ENCODE results near the gene LRP1B.

LRP1B gene

DNA sequence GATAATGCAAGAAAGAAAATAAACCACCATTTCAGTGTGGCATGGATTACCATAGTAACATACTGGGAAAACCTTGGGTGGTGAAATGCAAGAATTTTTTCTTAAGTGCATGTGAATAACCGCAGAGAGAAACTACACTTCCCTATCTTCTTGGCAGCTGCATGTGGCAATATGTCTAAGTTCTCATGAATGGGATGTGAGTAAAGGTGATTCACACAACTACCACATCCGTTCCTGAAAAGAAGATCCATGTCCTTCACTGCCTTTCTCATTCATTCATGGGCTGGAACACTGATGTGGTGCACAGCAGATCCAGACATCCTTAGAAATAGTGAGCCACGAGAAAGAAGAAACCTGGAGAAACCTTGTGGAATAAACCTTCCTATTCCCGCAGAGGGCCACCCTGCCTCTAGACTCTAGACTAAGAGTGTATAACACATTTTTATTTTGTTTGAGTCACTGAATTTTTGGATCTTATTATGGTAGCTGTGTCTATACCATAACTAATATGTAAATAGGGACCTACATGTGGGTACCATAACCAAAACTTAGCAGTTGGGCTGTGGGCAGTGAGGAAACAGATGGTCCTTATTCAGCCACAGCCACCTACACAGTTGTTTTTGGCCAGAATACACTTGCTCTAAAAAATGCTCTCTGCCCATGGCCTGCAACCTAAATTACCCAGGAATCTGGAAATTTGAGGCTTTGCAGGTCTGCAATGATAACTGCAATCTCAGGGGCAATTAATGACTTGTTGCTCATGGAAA lies 573.3 kb downstream of the LRP1B start:
- no peak for DNase-seq

GRCh38 chr2:141555876-141556470 lies 574.8 kb downstream of the LRP1B start:
- DNase-seq: no peak

- no peak for DNase-seq
These were observed 576.0 kb downstream of the LRP1B start for GRCh38 chr2:141554810-141555209.

- no peak for DNase-seq
These were observed 596.0 kb downstream of the LRP1B start for GRCh38 chr2:141534666-141535362.

GRCh38 chr2:141529659-141530058 lies 601.2 kb downstream of the LRP1B start:
- no peak for DNase-seq

DNA sequence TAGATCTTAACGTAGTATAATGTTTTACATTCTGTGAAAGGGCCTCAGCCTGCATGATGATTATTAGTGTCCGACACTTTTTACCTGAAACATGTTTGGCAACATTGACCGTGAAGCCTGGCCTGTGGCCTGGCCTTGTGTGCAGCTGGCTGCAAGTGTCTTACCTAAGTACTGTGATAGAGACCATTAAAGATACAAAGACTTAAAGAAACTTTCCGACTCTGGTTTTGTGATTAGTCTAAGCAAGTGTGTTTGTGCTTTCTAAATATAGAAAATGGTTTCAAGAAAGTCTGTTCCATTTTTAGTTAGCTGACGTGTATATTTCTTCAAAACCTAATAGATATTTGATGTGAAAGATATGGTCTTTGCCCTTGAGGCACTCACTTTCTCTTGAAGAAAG lies 601.8 kb downstream of the LRP1B start:
- no peak for DNase-seq

DNA sequence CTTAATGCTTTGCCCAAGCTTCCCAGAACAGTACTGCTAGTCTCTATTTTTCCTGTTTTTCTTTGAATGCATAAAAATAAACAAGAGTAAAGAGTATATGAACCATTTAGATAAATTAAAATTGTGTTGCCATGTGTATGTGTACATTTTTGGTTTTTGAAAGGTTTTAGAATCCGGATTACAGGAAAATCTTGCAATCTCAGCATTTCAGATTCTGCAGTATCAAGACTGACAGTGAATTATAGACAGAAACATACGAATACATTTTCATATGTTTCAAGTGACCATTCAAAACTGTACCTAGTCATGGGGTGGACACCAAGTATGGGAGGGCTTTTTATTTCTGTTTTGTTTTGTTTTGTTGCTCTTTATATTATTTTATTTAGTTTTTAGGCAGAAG lies 604.1 kb downstream of the LRP1B start:
- no peak for DNase-seq

DNA sequence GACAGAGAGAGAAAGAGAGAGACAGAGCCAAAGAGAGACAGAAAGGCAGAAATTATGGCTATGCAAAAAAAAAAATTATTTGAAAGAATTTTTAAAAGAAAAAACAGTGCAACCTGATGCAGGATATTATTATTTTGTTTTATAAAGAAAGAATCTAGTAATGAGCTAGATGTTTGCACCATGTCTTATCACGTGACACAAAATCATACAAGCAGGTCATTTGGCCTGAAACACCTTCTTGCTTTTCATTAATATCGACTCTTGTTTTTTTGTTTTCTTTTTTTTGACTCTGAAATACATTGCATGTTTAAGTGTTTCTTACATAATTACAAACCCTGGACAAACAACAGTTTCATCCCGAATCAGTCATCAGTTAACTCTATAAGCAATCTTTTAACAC lies 606.0 kb downstream of the LRP1B start:
- no peak for DNase-seq

DNA sequence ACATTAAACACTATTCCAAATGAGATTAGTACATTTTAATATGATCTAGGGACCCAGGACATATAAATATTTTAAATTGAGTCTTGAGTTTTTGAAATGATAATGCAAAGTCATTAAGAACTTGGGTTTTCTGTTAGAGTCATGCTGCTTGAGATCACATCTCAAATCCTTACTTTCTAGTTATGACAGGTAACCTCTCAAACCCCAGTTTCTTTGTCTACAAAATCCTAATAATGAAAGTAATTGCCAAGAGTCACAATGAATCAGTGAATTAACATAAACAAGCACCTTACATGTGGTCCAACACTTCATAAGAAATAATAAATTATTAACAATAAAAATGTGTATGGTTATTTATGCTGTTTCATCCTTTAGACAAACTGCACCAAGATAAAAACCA lies 607.6 kb downstream of the LRP1B start:
- no peak for DNase-seq

- no peak for DNase-seq
These were observed 608.1 kb downstream of the LRP1B start for GRCh38 chr2:141522702-141523101.

GRCh38 chr2:141522048-141522447 lies 608.8 kb downstream of the LRP1B start:
- no peak for DNase-seq

- DNase-seq: no peak
These were observed 610.9 kb downstream of the LRP1B start for GRCh38 chr2:141519906-141520305.

GRCh38 chr2:141517852-141518421 lies 612.9 kb downstream of the LRP1B start:
- no peak for DNase-seq

GRCh38 chr2:141517180-141517851 lies 613.5 kb downstream of the LRP1B start:
- DNase-seq: no peak

GRCh38 chr2:141515931-141516330 lies 614.9 kb downstream of the LRP1B start:
- DNase-seq: no peak

DNA sequence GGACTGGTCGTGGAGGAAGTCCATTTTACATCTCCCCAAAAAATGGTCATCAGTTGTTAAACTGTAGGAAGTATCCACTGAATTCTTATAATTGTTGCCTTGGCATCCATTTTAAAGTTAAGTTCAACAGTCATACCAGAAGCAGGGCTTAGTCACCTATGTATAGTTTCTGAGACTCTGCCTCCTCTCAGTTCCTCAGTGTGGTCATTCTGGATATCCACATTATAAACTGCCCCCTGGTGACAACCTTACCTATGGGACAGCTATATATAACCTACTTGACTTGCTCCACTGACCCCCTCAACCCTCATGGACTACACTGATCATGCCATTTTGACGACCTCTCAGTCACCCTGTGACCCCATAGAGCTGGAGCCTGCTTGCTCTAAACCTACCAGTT lies 617.0 kb downstream of the LRP1B start:
- no peak for DNase-seq

- no peak for DNase-seq
These were observed 621.8 kb downstream of the LRP1B start for GRCh38 chr2:141508806-141509595.

DNA sequence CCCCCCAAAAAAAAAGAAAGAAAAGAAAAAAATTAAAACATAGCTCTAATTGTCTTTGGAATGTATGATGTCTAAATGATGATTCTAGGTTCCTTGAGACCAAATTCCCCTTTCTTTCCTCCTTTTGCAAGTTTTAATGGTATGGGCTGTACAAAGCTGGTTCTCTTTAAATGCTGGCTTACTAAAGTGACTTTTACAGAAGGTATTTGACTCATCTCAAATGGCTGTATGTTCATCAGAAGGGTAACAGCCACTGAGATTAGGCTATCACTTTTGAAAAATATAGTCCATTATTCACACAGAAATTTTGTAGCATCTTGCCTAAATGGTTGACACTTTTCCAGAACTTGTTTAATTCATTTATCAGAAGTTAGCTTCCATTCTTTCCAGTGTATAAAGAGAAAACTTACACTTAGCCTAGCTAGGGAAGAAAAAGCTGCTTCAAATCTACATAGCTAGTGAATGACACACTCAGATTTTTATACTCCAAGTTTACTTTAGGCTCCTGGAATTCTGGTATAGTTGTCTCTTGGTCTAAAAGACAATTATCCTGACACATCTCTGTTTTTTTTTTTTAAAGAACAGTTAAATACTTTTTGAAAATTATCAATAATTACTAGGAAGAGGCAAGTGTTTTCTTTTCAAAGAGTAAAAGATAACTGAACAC lies 622.6 kb downstream of the LRP1B start:
- no peak for DNase-seq

GRCh38 chr2:141506135-141506534 lies 624.7 kb downstream of the LRP1B start:
- no peak for DNase-seq

- DNase-seq: no peak
These were observed 629.1 kb downstream of the LRP1B start for GRCh38 chr2:141501752-141502151.

DNA sequence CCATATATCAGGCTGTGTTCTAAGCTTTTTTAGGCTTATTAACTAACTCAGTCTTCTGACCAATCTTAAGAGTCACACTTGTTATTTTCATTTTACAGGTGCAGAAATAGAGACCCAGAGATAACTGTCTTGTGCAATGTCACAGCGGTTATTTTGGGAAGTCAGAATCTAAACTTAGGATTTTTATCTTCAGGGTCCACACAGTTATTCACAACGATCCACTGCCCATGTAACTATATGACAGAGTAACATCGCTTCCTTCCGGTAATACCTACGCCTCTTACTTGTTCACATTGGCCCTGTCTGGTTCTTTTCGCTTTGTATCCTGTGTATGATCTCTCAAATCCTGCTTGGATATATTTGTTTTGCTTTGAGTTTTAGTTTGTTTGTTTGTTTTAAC lies 631.7 kb downstream of the LRP1B start:
- no peak for DNase-seq

DNA sequence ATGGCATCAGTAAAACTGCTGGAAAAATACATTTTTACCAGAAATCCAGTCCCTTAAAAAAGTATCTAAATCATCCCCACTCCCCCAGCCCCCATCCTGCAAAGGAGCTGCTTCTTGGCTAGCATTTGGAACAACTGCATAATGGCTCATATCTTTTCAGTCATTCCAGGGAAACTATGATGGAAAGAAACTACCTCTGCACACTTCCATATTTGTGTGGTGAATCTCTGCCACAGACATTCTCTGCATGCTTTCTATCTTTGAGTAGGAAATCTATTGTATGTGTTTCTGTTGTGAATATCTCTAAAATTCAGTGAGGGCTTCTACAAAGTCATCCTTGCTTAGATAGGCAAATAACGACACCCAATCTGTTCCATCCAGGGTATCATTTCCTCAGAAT lies 632.3 kb downstream of the LRP1B start:
- no peak for DNase-seq
